Endothelial cell of umbilical vein (primary cell): ENCODE results near the gene CCND2. TPM values are rescaled to one million over a fixed set of nuclear protein-coding genes. Genes with fewer than 3 reads are reported as not detected.

Experiments used
- BruUV-seq: library from RNA; stranded (reverse); fragments of 400-500 nt; replicated peaks from 2 replicates; lab custom pipeline; 2021; lab: Mats Ljungman, UMichigan
- CTCF ChIA-PET: fragments of 300-600, 350-600 bp; sonication (Branson Sonifier 250); formaldehyde crosslinking; loops from one replicate; lab custom pipeline; 2021; ENCODE audit warnings: antibody characterized with exemption, inconsistent platforms; lab: Charles Lee
- POLR2A ChIA-PET: fragments of 300-600, 350-600 bp; sonication (Branson Sonifier 250); formaldehyde crosslinking; loops from one replicate; lab custom pipeline; 2021; ENCODE audit warnings: antibody characterized with exemption, inconsistent platforms; lab: Charles Lee
- DNase-seq: peaks from one replicate; pipeline ENCODE4 v3.0.0-alpha.2; 2011; ENCODE audit warnings: low read depth, low spot score
- FAIRE-seq: peaks from 2 replicates; lab custom pipeline; 2011; peaks lifted over from hg19 to GRCh38; lab: Jason Lieb, UNC
- H2AFZ ChIP-seq: 2 replicates; pipeline ENCODE4 v1.6.0; 2012; ENCODE audit warnings: low read depth, low read length, control low read depth, inconsistent platforms
- H3K27ac ChIP-seq: 2 replicates; pipeline ENCODE4 v1.5.1; 2011; ENCODE audit warnings: low read depth, mild to moderate bottlenecking, control low read depth, low read length, moderate library complexity; ENCODE audit not compliant: insufficient read depth
- H3K27me3 ChIP-seq, 2 experiments: 2 replicates each; pipeline versions ENCODE4 v1.6.0 to v1.6.1; 2011; ENCODE audit warnings: low read length in 2 of 2, mixed read lengths in 1 of 2; ENCODE audit not compliant: control insufficient read depth in 2 of 2, insufficient read depth in 2 of 2
- H3K36me3 ChIP-seq, 2 experiments: 2 replicates in 1 of 2; 3 replicates in 1 of 2; pipeline ENCODE4 v1.5.1; 2011; ENCODE audit warnings: low read length in 2 of 2, mild to moderate bottlenecking in 1 of 2, moderate library complexity in 1 of 2; ENCODE audit not compliant: control insufficient read depth in 2 of 2, insufficient read depth in 2 of 2; ENCODE audit errors: extremely low read depth in 1 of 2
- H3K4me1 ChIP-seq: 3 replicates; pipeline ENCODE4 v1.5.1; 2011; ENCODE audit warnings: mild to moderate bottlenecking, low read length; ENCODE audit not compliant: control insufficient read depth, insufficient read depth; ENCODE audit errors: extremely low read depth
- H3K4me2 ChIP-seq: 2 replicates; pipeline ENCODE4 v1.6.1; 2011; ENCODE audit warnings: low read length, control low read depth, mixed read lengths; ENCODE audit not compliant: insufficient read depth
- H3K4me3 ChIP-seq, 3 experiments: fragments of 200-600 bp in 1 of 3; sonication (generic), shearing (Covaris generic) in 1 of 3; replicated peaks in 1 of 3; 2 replicates each; pipeline ENCODE4 v1.5.1; 2011 to 2016; ENCODE audit warnings: control low read depth in 3 of 3, low read length in 3 of 3, mild to moderate bottlenecking in 2 of 3, inconsistent platforms in 1 of 3, low read depth in 1 of 3, moderate library complexity in 1 of 3; ENCODE audit not compliant: insufficient read depth in 1 of 3
- H3K79me2 ChIP-seq: 2 replicates; pipeline ENCODE4 v1.6.0; 2012; ENCODE audit warnings: low read length, inconsistent platforms; ENCODE audit not compliant: control insufficient read depth, insufficient read depth
- H3K9ac ChIP-seq: replicated peaks from 2 replicates; pipeline ENCODE3; 2011; ENCODE audit warnings: low read length, control low read depth; ENCODE audit not compliant: insufficient read depth; ENCODE audit errors: extremely low read depth
- H3K9me1 ChIP-seq: replicated peaks from 3 replicates; pipeline ENCODE4 v1.6.0; 2011; ENCODE audit warnings: mild to moderate bottlenecking, low read length; ENCODE audit not compliant: control insufficient read depth, insufficient read depth; ENCODE audit errors: extremely low read depth
- H3K9me3 ChIP-seq: replicated peaks from 2 replicates; pipeline ENCODE4 v1.5.1; 2012; ENCODE audit warnings: low read length, inconsistent platforms; ENCODE audit not compliant: control insufficient read depth, insufficient read depth
- H4K20me1 ChIP-seq: replicated peaks from 2 replicates; pipeline ENCODE3; 2011; ENCODE audit warnings: mild to moderate bottlenecking, low read length; ENCODE audit not compliant: control insufficient read depth, insufficient read depth; ENCODE audit errors: extremely low read depth
- CTCF ChIP-seq, 2 donors: IDR thresholded peaks; 1 replicate in 1 of 2; 2 replicates in 1 of 2; pipeline ENCODE4 v1.5.1; 2011; ENCODE audit warnings: low read length in 2 of 2, mild to moderate bottlenecking in 2 of 2, moderate library complexity in 2 of 2, control low read depth in 1 of 2, inconsistent platforms in 1 of 2, low read depth in 1 of 2; ENCODE audit not compliant: insufficient read depth in 1 of 2; ENCODE audit errors: extremely low read depth in 1 of 2
- EZH2 ChIP-seq: IDR thresholded peaks from 2 replicates; pipeline ENCODE4 v1.6.1; 2012; ENCODE audit warnings: borderline replicate concordance, low read depth, mild to moderate bottlenecking, moderate library complexity, low read length, inconsistent platforms; ENCODE audit not compliant: severe bottlenecking
- FOS ChIP-seq: IDR thresholded peaks from 2 replicates; pipeline ENCODE4 v1.6.1; 2011; ENCODE audit warnings: mild to moderate bottlenecking, low read length, moderate library complexity, borderline replicate concordance; ENCODE audit not compliant: insufficient read depth
- GATA2 ChIP-seq: IDR thresholded peaks from 2 replicates; pipeline ENCODE4 v1.7.0; 2011; ENCODE audit warnings: low read depth, mild to moderate bottlenecking, moderate library complexity, mixed read lengths, low read length; ENCODE audit not compliant: insufficient read length, insufficient read depth
- JUN ChIP-seq: IDR thresholded peaks from 2 replicates; pipeline ENCODE4 v1.6.1; 2011; ENCODE audit warnings: borderline replicate concordance, low read depth; ENCODE audit not compliant: insufficient read length, insufficient read depth
- MAX ChIP-seq: IDR thresholded peaks from 2 replicates; pipeline ENCODE4 v1.6.1; 2011; ENCODE audit not compliant: insufficient read depth, insufficient read length
- MYC ChIP-seq: IDR thresholded peaks from one replicate; pipeline ENCODE4 v1.6.1; 2011; ENCODE audit warnings: mild to moderate bottlenecking, low read depth, low read length
- POLR2A ChIP-seq: IDR thresholded peaks from 2 replicates; pipeline ENCODE4 v1.6.1; 2012; ENCODE audit warnings: low read depth, mild to moderate bottlenecking, control low read depth, low read length
- POLR2AphosphoS5 ChIP-seq: IDR thresholded peaks from 2 replicates; pipeline ENCODE4 v1.6.1; 2012; ENCODE audit warnings: low read depth, mild to moderate bottlenecking, control low read depth, low read length, moderate library complexity; ENCODE audit not compliant: insufficient read depth
- dilution Hi-C: fragments of 300-500 bp; cut with MboI; formaldehyde crosslinking; loops from one replicate; pipeline ENCODE4 v1.15.0; 2019; ENCODE audit warnings: low sequenced_read_pairs; ENCODE audit not compliant: extremely low pct_ligation_motif_present
- intact Hi-C: fragments of 100-400 bp; cut with micrococcal nuclease; formaldehyde crosslinking; loops from one replicate; pipeline ENCODE4 v1.10.0; 2022
- polyA plus RNA-seq, 4 experiments: library from polyadenylated mRNA; depleted of rRNA in 3 of 4; stranded (reverse) in 3 of 4; unstranded in 1 of 4; fragments of >200 nt; gene quantifications; 2 replicates each; pipeline versions ENCODE4 v1.2.1 to v1.2.3, GENCODE V29; 2011 to 2012; ENCODE audit warnings: missing spikeins in 1 of 4
- total RNA-seq: library from RNA; stranded (reverse); gene quantifications from 2 replicates; pipeline ENCODE4 v1.2.3, GENCODE V29; 2021

CCND2 gene
- total and polyA plus RNA-seq, 2 donors (not counting 3 experiments of a cell fraction or from before 2014, with no cell fraction given), result 0.68 to 3.4 TPM

- TF ChIP-seq JUN, result no peak
- TF ChIP-seq EZH2, result no peak
- no peak for TF ChIP-seq MAX
- TF ChIP-seq MYC, result no peak
- no peak for TF ChIP-seq GATA2
- no peak for TF ChIP-seq POLR2A
- no peak for TF ChIP-seq FOS
- no peak for TF ChIP-seq POLR2AphosphoS5
- no peak for TF ChIP-seq CTCF (IDR thresholded peaks at IDR 0.05; ENCODE audit: extremely low read depth in 1 of 2, insufficient read depth in 1 of 2, low read depth in 1 of 2, low read length in 2 of 2)
- BruUV-seq, result no TSS peak
- H3K9ac ChIP-seq, result no peak overlapping the region
- H3K27me3 ChIP-seq, result no peaks in the 10 kb centered on the region
- H3K27ac ChIP-seq, result no peak overlapping the region
- CTCF ChIA-PET, result interaction anchor here (0.8 kb wide), 1 partner anchor 10 kb away, joined by 4 read pairs; no protein-coding TSS in a partner anchor
- H3K9me1 ChIP-seq, result no peaks in the 10 kb centered on the region
- H3K36me3 ChIP-seq, result no peaks in the 10 kb centered on the region
- H4K20me1 ChIP-seq, result no peaks in the 10 kb centered on the region
- H3K79me2 ChIP-seq, result no peaks in the 10 kb centered on the region
- no peak for DNase-seq
- H2AFZ ChIP-seq, result no peak overlapping the region
- dilution Hi-C loops (no loop called here), intact Hi-C loops (no loop called here)
- H3K4me2 ChIP-seq, result no peak overlapping the region
- no peaks in the 10 kb centered on the region for H3K4me1 ChIP-seq
- no peak overlapping the region for H3K4me3 ChIP-seq
- H3K9me3 ChIP-seq, result no peaks in the 10 kb centered on the region
- no peak for FAIRE-seq
- POLR2A ChIA-PET, result no interaction called here
These were observed 27.4 kb upstream of the CCND2 start for GRCh38 chr12:4246116-4246515.
